OCI-M1 (cell line): ENCODE measurements around the gene MEGF11.
"Not testable (repeated sequence)": the region's sequence is repeated elsewhere in the genome, so short reads cannot be mapped to it uniquely, and the experiment has no call there.

ENCODE experiments used
- DNase-seq: peaks from one replicate; lab custom pipeline; 2025; lab: John Stamatoyannopoulos, UW

MEGF11 gene

DNA sequence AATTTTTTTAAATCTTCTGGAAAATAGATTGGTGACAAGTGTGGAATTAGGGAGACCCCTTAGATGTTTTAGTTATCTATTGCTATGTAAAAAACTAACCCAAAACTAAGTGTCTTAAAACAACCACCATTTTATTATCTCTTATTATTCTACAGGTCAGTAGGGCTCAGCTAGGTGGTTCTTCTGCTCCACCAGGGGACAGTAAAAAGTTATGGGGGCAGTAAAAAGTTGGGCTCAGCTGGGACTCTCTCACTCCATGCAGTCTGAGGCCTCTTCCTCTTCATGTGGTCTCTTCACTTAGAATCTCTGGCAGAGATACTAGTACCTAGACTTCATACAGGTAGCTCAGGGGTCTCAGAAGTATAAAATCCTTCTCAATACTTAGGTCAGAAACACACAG, 21.8 kb upstream of the MEGF11 start:
- DNase-seq = no peak

DNA sequence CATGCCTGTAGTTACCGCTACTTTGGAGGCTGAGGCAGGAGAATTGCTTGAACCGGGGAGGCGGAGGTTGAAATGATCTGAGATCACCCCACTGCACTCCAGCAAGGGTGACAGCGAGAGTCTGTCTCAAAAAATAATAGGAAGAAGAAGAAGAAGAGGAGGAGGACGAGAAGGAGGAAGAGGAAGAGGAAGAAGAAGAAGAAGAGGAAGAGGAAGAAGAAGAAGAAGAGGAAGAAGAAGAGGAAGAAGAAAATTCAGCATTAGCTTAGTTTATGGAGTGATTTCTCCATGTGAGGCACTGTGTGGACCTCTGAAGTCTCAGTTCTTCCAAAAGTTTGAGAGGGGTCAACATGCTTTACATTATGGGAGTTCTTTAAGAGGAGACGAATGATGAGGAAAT, 17.4 kb upstream of the MEGF11 start:
- DNase-seq = no peak

DNA sequence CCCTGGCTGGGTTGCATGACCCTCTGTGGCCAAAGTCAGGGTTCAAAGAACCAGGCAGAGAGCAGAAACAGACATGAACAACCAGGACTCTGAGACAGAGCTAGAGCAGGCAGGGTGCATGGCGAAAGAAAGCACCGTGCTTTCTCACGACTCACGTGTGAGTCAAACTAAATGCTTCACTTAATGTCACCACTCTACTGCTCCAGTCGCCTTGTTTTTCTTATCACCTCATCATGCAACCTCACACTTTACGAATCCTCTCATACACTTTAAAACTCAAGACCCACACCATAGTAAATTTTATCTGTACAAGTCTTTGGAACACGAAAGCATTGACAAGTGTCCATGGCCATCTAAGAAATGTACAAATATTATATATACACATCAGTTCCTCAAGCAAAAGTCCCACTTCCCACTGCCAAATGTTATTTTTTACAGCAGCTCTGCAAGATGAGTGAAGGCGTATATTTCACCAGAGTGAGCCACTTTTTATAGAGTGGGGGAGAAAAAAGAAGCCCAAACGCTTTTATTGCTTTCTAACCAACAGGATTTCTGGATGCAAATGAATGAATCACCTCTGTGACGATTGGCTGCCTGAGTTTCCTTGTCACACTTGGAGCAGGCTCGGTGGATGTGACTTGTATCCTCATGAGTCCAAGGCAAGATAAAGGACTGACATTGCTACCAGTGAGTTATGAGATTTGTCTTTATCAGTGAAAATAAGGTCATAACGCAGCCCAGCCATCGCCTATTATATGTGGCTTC, 16.0 kb upstream of the MEGF11 start:
- DNase-seq = peak; percentile 94

DNA sequence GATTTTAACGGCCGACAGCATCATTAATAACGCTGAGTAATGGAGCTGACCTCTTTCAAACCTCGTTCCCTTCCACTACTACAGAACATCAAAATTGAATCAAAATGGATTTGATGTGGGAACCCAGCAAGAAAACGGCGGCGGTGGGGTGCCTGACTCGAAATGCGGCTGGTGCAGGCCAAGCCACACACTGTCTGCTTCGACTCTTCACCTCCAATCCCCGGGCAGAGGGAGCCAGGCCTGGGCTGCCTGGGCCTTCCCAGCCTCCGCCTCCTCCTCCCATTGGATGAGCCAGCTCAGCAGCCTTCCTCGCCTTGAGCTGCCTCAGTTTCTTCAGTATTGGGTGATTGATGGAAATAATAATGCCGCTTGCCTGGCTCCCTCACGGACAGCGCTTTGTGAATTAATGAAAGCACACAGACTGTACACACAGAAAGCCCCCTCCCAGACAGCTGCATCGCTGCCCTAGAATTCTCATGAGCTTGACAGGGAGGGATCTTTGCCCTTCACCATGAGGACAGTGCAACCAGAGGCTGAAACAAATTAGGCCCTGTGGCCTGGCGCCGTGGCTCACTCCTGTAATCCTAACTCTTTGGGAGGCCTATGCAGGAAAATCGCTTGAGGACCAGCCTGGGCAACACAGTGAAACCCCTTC, 11.4 kb upstream of the MEGF11 start:
- DNase-seq = no peak

DNA sequence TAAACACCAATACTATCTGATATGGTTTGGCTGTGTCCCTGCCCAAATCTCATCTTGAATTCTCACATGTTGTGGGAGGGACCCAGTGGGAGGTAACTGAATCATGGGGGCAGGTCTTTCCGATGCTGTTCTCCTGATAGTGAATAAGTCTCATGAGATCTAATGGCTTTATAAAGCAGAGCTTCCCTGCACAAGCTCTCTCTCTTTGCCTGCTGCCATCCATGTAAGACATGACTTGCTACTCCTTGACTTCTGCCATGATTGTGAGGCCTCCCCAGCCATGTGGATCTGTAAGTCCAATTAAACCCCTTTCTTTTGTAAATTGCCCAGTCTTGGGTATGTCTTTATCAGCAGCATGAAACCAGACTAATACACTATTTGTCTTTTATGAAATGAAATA, 9.3 kb upstream of the MEGF11 start:
- DNase-seq = not testable (repeated sequence)

DNA sequence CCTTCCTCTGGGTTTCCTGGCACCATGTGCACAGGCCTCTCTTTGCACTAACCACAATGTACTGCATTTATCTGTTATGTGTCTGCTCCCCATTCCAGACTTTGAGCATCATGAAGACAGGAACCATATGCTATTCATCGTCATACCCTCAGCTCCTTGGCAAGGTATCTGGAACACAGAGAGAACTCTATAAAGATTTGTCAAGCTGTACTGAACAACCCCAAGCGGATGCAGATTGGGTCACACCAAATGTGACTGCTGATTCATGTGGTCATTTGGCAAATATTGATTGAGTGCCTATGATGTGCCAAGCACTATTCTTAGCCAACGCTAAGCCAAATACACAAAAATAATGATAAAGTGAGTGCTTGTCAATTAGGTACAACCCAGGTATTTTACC, 7.5 kb upstream of the MEGF11 start:
- DNase-seq = no peak

DNA sequence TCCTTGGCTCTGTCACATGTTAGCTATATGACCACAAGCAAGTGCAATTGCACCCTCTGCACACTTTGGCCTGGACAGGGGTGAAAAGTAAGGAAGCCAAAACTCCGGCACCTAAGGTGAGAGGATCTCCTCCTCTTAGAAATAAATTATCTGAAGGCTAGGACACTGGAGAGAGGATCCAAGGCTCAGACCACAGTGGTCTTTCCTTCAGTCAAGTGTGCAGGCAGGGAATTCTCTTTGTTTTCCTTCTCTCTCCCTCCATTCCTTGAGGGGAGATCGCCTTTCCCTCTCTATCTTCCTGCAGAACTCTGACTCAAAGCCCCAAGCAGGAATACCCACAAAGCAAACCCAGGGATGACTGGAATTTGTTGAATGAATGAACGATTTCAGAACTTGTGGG, 3.1 kb upstream of the MEGF11 start:
- no peak for DNase-seq

DNA sequence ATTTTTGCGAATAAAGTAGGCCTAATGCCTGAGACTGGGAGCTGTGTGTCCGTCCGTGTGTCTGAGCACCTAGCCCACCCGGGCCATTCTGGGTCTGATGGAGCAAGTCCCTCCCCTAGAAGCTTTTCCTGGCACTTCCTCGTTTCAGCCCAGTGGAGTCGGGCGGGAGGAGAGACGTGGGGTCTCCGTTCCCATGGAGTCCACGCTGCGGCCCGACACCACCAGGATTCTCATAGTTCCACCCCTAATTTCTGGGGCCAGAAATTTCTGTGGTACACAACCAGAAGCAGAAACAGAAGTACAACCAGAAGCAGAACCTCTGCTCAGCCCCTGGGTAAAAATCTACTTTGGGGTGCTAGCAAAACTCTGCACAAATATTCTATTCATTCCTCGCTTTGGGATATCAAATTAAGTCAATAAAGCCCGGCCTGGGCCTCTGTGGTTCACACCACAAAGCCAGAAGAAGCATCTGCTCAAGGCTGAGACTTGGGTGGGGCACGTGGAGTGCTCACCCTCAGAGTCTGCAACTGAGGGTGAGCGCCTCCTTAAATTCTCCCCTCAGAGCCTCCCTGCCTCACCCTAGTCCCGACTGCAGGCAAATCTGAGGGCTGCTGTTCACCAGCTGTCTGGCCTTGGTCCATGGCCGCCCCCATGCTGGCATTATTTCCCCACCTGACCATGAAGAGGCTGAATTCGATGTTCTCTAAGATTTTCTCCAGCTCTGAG, 1.6 kb upstream of the MEGF11 start:
- no peak for DNase-seq

DNA sequence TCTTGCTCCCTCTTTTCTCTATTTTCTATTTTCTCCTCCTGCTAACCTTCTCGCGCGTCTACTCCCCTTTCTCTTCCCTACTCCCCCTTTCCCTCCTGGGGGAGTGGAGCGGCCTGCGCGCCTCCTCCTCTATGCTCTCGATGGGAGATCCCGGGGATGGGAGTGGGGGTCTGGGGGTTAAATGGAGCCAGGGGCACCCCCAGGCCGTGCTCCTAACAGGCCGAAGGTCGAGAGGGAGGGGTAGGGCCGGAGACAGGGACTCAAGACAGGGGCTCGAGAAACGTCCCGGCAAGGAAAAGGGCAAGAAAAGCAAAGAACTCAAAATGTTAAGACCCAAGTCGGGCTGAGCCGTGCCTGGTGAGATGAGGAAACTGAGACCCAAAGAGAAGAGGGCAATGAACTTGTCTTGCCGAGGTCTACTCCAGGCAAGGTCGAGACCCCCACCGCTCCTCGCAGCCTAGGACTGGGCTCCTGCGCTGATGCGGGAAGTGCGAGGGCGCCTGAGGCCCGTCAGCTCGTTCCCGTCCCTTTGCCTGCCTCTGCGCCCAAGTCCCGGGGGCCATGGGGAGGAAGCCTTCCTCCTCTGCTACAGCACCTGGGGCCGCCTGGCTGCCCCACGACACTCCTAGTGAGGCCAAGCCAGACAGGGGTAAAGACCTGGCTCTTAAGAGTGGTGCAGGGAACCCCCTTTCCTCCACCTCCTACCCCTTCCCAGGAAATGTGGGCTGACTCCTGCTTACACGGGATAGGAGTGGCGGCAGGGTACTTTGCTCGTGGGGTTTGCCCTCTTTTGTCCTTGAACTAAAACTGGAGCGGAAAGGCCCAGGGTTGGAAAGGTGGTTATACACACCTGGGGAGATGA, 770 bp upstream of the MEGF11 start:
- no peak for DNase-seq

DNA sequence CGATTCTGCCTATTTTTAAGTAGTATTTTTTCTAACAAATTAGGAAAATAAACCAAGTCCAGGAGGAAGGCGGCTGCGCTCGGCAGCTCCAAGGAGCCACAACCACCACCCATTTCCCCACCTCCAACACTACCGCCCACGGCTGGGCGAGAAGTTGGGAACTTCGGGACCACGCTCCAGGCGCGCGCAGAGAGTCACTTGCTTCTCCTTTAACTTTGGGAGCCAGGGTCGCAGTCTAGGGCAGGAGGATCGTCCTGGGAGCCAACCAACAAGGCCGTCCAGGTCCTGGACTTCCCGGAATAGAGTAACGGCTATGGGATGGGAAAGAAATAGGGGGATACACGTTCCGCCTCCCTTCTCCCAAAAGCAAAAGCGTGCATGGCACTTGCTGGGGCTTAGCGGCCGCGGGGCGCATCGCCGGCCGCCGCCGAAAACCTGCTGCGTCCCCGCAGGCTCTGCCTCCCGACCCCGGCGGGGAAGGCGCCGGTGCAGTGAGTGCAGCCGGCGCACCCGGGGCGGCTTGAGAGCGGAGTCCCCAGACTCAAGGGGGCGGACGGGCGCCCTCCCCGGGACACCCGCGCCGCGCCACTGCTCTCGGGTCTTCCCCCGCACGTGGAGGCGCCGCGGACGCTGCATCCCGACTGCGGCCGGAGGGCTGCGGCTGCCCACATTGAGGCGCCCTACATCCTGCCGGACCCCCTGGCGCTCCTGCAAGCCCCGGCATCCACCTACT, 699 bp downstream of the MEGF11 start:
- DNase-seq = no peak

DNA sequence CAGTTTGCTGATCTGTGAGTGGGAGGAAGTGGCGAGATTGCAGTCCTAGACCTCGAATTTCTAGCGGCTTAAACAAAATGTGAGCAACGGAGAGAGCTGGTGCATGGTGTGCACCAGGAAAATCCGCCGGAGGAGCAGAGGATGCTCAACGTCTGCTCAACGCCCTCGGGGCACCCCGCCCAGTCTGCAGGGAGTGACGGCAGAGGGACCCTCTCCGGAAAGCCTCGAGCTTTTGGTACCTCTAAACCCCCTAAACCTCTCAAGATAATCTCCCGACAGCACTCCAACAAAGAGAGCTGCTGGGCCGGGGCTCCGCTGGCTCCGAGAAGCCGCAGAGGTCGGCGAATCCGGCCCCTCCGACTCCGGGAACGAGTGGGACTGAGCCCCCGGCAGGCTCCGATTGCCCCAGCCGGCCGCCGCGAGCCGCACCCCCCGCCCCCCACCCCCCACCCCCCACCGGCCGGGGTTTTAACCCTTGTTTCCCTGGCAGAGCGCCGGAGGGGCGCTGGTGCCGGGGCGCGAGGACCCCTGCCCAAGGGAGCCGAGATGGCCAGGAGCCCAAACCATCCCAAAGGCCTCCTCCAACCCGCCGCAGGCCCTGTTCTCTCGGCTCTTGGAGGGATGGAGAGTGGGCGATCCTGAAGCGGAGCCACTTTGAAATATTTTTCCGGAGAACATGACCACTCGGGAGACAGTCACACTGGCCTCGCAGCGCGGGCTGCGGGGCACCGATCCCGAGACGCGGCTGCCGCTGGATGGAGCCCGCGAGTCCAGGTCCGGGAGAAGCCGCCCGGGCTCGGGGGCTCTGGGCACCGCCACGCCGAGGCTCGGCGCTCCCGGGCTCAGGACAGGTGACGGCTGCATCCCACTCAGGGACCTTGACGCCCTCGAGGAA, 1.5 kb downstream of the MEGF11 start:
- DNase-seq = peak; percentile 63

DNA sequence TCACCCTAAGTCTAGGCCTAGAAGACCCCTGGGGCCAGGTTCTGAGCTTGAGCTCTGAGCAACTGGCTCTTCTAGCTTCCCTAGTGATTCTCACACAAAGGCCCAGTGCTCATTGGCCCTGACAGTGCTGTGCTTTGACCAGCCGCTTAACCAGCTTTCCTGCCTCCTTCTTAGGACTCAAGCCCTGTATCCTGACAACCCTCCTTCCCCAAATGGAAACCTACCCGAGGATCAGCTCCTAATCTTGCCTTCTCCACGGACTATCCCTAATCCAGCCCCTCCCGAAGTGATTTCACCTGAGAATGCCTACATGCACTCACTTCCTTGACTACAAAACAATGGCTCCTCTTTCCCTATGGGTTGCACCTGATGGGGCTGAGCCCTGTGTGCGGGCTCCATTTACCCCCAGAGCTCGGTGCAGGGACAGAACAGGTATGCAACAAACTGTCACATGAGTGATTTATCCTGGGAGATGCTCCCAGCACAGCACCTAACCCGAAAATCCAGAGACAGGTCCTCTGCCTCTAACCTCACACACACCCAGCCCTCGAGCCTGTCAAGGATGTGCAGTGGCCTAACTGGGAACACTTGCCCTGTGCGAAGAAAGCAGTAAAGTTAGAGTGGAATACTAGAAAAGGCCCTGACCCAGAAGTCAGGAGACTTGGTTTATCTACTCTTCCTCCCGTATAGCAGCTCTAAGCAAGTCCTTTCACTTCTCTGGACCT, 2.3 kb downstream of the MEGF11 start:
- no peak for DNase-seq

DNA sequence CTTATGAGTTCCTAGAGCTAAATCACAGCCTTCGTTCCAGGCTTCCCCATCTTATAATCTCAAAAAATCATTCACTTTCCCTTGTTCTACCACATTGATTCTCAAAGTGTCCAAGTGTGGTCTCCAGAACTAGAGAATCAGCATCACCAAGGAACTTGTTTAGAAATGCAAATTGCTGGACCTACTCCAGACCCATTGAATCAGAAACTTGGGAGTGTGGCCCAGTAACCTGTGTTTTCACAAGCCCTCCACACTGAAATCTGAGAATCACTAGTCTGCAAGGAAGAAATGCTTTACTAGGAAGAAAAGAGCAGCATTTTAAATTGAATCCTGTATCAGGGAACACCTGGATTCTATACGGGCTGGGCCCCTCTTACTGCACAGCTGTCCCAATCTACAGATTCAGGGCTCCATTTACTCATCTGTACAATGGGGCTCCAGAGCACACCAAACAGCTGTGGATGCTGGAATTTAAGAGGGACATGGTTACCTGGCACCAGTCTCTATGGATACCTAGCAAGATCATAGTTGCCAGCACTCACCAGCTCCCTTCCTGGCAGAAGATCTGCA, 3.9 kb downstream of the MEGF11 start:
- no peak for DNase-seq

DNA sequence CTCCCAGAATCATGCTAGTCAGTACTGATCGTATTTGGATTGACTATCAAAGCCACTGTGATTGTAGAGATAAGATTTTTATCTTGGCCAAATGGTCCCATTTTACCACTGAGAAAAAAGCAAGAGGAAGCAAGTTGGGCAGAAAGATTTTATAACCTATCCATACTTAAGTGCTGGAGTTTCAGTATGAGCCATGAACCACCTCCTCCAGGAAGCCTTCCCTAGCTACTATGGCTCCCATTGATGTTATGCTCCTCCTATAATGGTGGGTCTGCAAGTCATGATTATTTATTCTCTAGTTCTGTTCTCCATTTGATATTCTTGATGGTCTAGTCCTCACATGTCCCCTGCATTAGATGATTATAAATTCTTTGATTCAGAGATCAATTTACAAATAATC, 6.6 kb downstream of the MEGF11 start:
- DNase-seq = no peak

DNA sequence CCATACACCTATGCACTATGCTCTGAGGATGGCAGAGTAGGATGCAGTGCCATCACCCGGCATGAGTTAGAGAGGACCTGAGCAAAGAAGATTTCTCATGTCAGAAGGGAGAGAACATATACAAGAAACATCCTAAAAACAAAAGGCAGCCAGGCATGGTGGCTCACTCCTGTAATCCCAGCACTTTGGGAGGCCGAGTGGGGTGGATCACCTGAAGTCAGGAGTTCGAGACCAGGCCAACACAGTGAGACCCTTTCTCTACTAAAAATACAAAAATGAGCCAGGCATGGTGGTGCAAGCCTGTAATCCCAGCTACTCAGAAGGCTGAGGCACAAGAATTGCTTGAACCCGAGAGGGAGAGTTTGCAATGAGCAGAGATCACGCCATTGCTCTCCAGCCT, 7.7 kb downstream of the MEGF11 start:
- DNase-seq = not testable (repeated sequence)

DNA sequence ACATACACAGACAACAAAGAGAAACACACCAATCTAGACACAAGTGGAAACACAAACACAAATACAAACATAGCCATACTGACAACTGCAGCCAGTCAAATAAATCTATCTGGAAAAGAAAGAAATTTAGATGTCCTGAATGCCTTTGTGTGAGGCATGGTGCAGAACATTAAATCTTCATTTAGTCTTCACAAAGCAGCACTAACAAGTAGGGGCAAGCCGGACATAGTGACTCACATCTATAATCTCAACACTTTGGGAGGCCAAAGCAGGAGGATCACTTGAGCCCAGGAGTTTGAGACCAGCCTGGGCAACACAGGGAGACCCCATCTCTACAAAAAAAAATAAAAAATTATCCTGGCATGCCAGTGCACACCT, 11.7 kb downstream of the MEGF11 start:
- no peak for DNase-seq

DNA sequence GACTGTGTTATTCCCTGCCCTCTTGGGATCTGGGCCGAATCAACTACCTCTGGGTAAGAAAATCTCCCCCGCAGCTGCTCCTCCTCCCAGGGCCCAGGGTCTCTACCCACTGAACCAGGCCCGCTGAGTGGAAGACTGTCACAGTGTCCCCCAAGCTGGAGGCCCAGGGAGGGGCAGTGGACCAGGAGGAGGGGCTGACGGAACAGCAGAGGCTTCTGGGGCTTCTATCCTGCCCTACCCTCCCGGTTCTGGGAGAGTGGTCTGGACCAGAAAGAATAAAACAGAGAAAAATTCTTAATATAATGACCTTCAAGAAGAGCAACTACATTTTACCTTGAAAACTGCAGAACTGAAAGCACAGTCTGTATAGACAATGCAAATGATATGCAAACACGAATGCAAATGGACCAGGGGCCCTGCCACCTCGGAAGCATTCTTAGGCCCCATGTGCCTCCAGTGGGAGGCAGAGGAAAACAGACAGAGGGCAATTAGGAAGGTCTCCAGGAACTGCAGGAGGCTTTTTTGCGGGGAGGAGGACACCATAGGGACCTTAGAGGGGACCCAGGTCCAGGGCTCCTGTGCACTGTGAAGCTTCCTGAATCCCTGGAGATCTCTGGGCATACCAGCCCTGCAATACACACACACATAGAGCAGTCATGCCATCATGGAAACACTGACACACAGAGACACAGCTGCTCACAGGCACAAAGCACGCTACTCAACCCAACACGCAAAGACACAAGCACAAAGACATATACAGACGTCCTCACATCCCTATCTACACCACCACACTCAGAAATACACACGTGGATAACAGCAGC, 12.3 kb downstream of the MEGF11 start:
- no peak for DNase-seq

DNA sequence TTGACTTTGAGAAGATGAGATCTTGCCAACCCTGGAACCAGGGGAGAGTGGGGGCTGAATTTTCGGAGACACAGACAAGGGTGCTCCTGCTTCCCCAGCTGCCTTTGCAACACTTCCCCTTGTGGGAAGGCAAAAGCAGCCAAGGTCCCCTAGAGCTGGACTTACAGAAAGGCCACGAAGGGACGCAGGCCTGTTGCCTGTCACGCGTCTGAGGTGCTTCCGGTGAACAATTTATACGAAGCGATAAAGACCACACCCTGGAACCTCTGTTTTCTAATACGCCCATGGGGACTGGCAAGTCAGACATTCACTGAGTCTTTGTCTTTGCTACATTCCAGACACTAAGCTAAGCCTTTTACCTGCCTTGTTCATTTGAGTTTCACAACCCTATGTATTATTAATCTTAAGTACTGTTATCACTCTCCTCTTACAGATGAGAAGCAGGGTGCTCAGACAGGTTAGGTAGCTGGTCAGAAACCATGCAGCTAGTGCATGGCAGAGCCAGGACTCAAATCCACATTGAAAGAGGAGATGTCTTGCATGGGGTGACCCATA, 13.2 kb downstream of the MEGF11 start:
- DNase-seq = no peak
